ENCODE measurements around the gene DLGAP1. TPM values are rescaled to one million over a fixed set of nuclear protein-coding genes. Genes with fewer than 3 reads are reported as not detected.

DLGAP1 gene
- total and polyA plus RNA-seq, 2 experiments from 2014 or later = 3.1 to 6.5 TPM

DNA sequence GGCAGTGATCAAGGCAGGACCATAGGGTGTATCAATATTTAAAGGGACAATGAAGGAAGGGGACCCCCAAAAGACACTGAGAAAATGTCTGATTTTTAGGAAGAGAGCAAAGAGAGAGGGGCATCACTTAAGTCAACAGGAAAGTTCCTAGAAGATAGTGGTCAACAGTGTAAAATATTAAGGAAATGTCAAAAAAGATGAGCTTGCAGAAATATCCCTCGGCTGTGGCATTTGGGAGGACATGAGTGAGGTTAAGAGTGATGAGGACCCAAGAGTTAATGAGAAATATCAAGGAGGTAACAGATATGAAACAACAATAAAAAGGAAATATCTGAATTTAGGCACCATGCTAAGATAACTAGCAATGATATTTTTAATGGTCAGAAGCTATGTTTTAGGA lies 665.6 kb downstream of the DLGAP1 start:
- TF ChIP-seq EZH2 (IDR thresholded peaks at IDR 0.05; ENCODE audit: borderline replicate concordance) (no peak), EZH2phosphoT487 (IDR thresholded peaks at IDR 0.05; ENCODE audit: low read depth, severe bottlenecking, unreplicated experiment) (no peak)
- TF ChIP-seq, protein P1, sequence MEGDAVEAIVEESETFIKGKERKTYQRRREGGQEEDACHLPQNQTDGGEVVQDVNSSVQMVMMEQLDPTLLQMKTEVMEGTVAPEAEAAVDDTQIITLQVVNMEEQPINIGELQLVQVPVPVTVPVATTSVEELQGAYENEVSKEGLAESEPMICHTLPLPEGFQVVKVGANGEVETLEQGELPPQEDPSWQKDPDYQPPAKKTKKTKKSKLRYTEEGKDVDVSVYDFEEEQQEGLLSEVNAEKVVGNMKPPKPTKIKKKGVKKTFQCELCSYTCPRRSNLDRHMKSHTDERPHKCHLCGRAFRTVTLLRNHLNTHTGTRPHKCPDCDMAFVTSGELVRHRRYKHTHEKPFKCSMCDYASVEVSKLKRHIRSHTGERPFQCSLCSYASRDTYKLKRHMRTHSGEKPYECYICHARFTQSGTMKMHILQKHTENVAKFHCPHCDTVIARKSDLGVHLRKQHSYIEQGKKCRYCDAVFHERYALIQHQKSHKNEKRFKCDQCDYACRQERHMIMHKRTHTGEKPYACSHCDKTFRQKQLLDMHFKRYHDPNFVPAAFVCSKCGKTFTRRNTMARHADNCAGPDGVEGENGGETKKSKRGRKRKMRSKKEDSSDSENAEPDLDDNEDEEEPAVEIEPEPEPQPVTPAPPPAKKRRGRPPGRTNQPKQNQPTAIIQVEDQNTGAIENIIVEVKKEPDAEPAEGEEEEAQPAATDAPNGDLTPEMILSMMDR (IDR thresholded peaks at IDR 0.05; ENCODE audit: poor library complexity) = no peak
- no peaks in the 10 kb centered on the region for H3K9me3 ChIP-seq (ENCODE audit: low read depth)
- no peaks in the 10 kb centered on the region for H3K79me2 ChIP-seq
- no peak overlapping the region for H2AFZ ChIP-seq
- H3K9me2 ChIP-seq (replicated peaks; ENCODE audit: insufficient read depth) = no peaks in the 10 kb centered on the region
- H3K4me2 ChIP-seq = no peak overlapping the region
- no peak overlapping the region for H3K27ac ChIP-seq
- no peaks in the 10 kb centered on the region for H3K27me3 ChIP-seq
- no peaks in the 10 kb centered on the region for H4K20me1 ChIP-seq (ENCODE audit: insufficient read depth, poor library complexity, severe bottlenecking)
- no peak for DNase-seq (ENCODE audit: low spot score)
- no peak overlapping the region for H3K4me3 ChIP-seq
- no peaks in the 10 kb centered on the region for H3K4me1 ChIP-seq (ENCODE audit: insufficient read depth)
- 88% methylated on average over 1 of the region's 1 CpG for WGBS (ENCODE audit: low lambda C conversion rate, missing lambda C conversion rate)
- no peaks in the 10 kb centered on the region for H3K36me3 ChIP-seq (replicated peaks; ENCODE audit: insufficient read depth, low read depth)

- Histone ChIP-seq H3K27ac (no peak overlapping the region), H3K4me2 (no peak overlapping the region), H3K79me2 (no peaks in the 10 kb centered on the region), H3K9me2 (replicated peaks; ENCODE audit: insufficient read depth) (no peaks in the 10 kb centered on the region), H3K4me1 (ENCODE audit: insufficient read depth) (no peaks in the 10 kb centered on the region), H3K36me3 (replicated peaks; ENCODE audit: insufficient read depth, low read depth) (no peaks in the 10 kb centered on the region), H4K20me1 (ENCODE audit: insufficient read depth, poor library complexity, severe bottlenecking) (no peaks in the 10 kb centered on the region), H3K27me3 (no peaks in the 10 kb centered on the region), H3K4me3 (no peak overlapping the region), H2AFZ (no peak overlapping the region), H3K9me3 (ENCODE audit: low read depth) (no peaks in the 10 kb centered on the region)
- no peak for DNase-seq (ENCODE audit: low spot score)
- WGBS (ENCODE audit: low lambda C conversion rate, missing lambda C conversion rate) = 100% methylated on average over 1 of the region's 1 CpG
- no peak for TF ChIP-seq EZH2phosphoT487 (IDR thresholded peaks at IDR 0.05; ENCODE audit: low read depth, severe bottlenecking, unreplicated experiment)
- TF ChIP-seq EZH2 (IDR thresholded peaks at IDR 0.05; ENCODE audit: borderline replicate concordance) = no peak
- TF ChIP-seq, protein P1 (IDR thresholded peaks at IDR 0.05; ENCODE audit: poor library complexity) = no peak
Measured at GRCh38 chr18:3784949-3785348, 670.2 kb downstream of the DLGAP1 start.

DNA sequence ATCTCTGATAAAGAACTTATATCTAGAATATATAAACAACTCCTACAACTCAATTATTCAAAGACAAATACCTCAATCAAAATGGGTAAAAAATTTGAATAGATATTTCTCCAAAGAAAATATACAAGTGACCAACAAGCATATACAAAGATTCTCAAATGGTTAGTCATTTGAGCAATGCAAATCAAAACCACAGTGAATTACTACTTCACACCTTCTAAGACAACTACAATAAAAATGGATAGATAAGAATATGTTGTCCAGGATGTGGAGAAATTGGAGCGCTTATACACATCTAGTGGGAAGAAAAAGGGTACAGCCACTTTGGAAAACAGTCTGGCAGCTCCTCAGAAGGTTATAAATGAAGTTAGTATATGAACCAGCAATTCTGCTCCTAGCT lies 672.2 kb downstream of the DLGAP1 start:
- H3K79me2 ChIP-seq = no peaks in the 10 kb centered on the region
- no peak overlapping the region for H3K4me3 ChIP-seq
- no peak overlapping the region for H2AFZ ChIP-seq
- no peaks in the 10 kb centered on the region for H3K9me2 ChIP-seq (replicated peaks; ENCODE audit: insufficient read depth)
- no peak for DNase-seq (ENCODE audit: low spot score)
- no peak overlapping the region for H3K27ac ChIP-seq
- H3K36me3 ChIP-seq (replicated peaks; ENCODE audit: insufficient read depth, low read depth) = no peaks in the 10 kb centered on the region
- H3K9me3 ChIP-seq (ENCODE audit: low read depth) = no peaks in the 10 kb centered on the region
- 88% methylated on average over 1 of the region's 1 CpG for WGBS (ENCODE audit: low lambda C conversion rate, missing lambda C conversion rate)
- H3K4me2 ChIP-seq = no peak overlapping the region
- TF ChIP-seq, protein P1 (IDR thresholded peaks at IDR 0.05; ENCODE audit: poor library complexity) = no peak
- no peak for TF ChIP-seq EZH2 (IDR thresholded peaks at IDR 0.05; ENCODE audit: borderline replicate concordance)
- TF ChIP-seq EZH2phosphoT487 (IDR thresholded peaks at IDR 0.05; ENCODE audit: low read depth, severe bottlenecking, unreplicated experiment) = no peak
- H3K27me3 ChIP-seq = no peaks in the 10 kb centered on the region
- no peaks in the 10 kb centered on the region for H3K4me1 ChIP-seq (ENCODE audit: insufficient read depth)
- no peaks in the 10 kb centered on the region for H4K20me1 ChIP-seq (ENCODE audit: insufficient read depth, poor library complexity, severe bottlenecking)

- DNase-seq (ENCODE audit: low spot score) = no peak
- Histone ChIP-seq H3K4me3 (no peak overlapping the region), H3K27me3 (no peaks in the 10 kb centered on the region), H2AFZ (no peak overlapping the region), H3K79me2 (no peaks in the 10 kb centered on the region), H3K9me2 (replicated peaks; ENCODE audit: insufficient read depth) (no peaks in the 10 kb centered on the region), H3K4me1 (ENCODE audit: insufficient read depth) (peaks cover 12% of the 10 kb centered on the region), H3K9me3 (ENCODE audit: low read depth) (no peaks in the 10 kb centered on the region), H3K27ac (no peak overlapping the region), H4K20me1 (ENCODE audit: insufficient read depth, poor library complexity, severe bottlenecking) (no peaks in the 10 kb centered on the region), H3K4me2 (no peak overlapping the region), H3K36me3 (replicated peaks; ENCODE audit: insufficient read depth, low read depth) (no peaks in the 10 kb centered on the region)
- TF ChIP-seq, protein P1 (IDR thresholded peaks at IDR 0.05; ENCODE audit: poor library complexity) = no peak
- no peak for TF ChIP-seq EZH2phosphoT487 (IDR thresholded peaks at IDR 0.05; ENCODE audit: low read depth, severe bottlenecking, unreplicated experiment)
- no peak for TF ChIP-seq EZH2 (IDR thresholded peaks at IDR 0.05; ENCODE audit: borderline replicate concordance)
- 94% methylated on average over 1 of the region's 1 CpG for WGBS (ENCODE audit: low lambda C conversion rate, missing lambda C conversion rate)
Measured at GRCh38 chr18:3777719-3778118, 677.4 kb downstream of the DLGAP1 start.
